ENCODE measurements around the gene ALKBH5. TPM values are rescaled to one million over a fixed set of nuclear protein-coding genes. Genes with fewer than 3 reads are reported as not detected.
A peak's percentile ranks its signal among the peaks of the same experiment; 100 is the strongest.

ALKBH5 gene
- total RNA-seq, 4 donors from 2014 or later: 66.5 to 136 (median 98.5) TPM

- no peak for TF ChIP-seq CTCF (IDR thresholded peaks at IDR 0.05)
- TF ChIP-seq POLR2A (IDR thresholded peaks at IDR 0.05): no peak
- Histone ChIP-seq H3K36me3 (no peaks in the 10 kb centered on the region), H3K27ac (no peak overlapping the region), H3K4me3 (no peak overlapping the region), H3K9me3 (no peaks in the 10 kb centered on the region), H3K4me1 (no peaks in the 10 kb centered on the region), H3K27me3 (no peaks in the 10 kb centered on the region)
- intact Hi-C loops (cut with DNase I; ENCODE audit: low total_unique reads): loop anchor here (5.0 kb wide), 1 partner anchor 77 kb away; no protein-coding TSS in a partner anchor
- no peak for DNase-seq
Measured at GRCh38 chr17:18139949-18140348, 43.7 kb upstream of the ALKBH5 start.

DNA sequence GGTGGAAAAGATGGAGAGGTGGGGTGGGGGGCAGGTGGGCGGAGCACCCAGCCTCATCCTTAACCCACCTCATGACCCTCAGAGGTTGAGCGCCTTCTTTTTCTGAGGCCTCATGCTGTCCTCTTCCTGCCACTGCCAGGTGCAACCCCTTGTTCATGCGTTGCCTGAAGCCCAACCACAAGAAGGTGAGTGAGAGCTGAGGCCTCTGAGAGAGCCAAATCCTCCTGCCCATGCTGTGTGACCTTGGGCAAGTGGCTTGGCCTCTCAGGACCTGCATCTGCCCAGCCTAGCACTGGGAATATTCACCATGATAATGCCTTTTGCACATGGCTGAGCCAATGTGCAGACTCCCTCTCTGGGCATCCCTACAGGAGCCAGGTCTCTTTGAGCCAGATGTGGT lies 43.0 kb upstream of the ALKBH5 start:
- no peak for DNase-seq
- no peaks in the 10 kb centered on the region for H3K27me3 ChIP-seq
- intact Hi-C loops (cut with DNase I; ENCODE audit: low total_unique reads): loop anchor here (5.0 kb wide), 1 partner anchor 77 kb away; no protein-coding TSS in a partner anchor
- no peaks in the 10 kb centered on the region for H3K36me3 ChIP-seq
- H3K27ac ChIP-seq: no peak overlapping the region
- no peak overlapping the region for H3K4me3 ChIP-seq
- no peaks in the 10 kb centered on the region for H3K4me1 ChIP-seq
- TF ChIP-seq POLR2A (IDR thresholded peaks at IDR 0.05) (no peak), CTCF (IDR thresholded peaks at IDR 0.05) (no peak)
- no peaks in the 10 kb centered on the region for H3K9me3 ChIP-seq

DNA sequence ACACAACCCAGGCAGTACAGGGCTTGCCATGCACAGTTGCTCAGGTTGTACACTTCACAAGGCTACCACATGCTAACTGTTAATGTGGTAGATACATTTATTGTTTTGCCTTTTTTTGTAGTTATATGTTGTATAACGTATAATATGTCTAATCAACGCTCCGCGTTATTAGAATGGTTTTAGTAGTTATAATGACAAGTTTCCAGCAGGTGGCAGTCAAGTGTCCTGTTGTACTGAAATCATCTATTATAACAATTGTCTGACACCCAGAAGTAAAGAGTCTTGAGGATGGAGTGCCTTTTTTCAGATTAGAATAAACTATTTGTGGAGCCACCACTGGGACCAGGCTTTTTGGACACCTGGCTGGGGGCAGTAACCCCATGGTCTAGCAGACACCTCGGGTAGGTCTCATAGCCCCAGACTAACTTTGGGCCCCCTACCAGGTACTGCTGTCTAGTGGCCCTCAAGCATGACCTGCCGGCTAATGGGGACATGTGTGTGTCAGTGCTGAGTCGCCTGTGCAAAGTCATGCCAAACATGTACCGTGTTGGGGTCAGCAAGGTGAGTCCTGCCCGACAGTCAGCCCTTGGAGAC lies 42.3 kb upstream of the ALKBH5 start:
- DNase-seq: peak in 1 of 2 donors; percentile 47
- H3K27ac ChIP-seq: no peak overlapping the region
- intact Hi-C loops (cut with DNase I; ENCODE audit: low total_unique reads): loop anchor here (5.0 kb wide), 1 partner anchor 76 kb away; no protein-coding TSS in a partner anchor
- no peaks in the 10 kb centered on the region for H3K9me3 ChIP-seq
- H3K36me3 ChIP-seq: no peaks in the 10 kb centered on the region
- H3K27me3 ChIP-seq: no peaks in the 10 kb centered on the region
- no peaks in the 10 kb centered on the region for H3K4me1 ChIP-seq
- no peak for TF ChIP-seq POLR2A (IDR thresholded peaks at IDR 0.05)
- peak; percentile 60 to 83 (median 68) for TF ChIP-seq CTCF (IDR thresholded peaks at IDR 0.05)
- no peak overlapping the region for H3K4me3 ChIP-seq

GRCh38 chr17:18142417-18142816 lies 41.2 kb upstream of the ALKBH5 start:
- intact Hi-C loops (cut with DNase I; ENCODE audit: low total_unique reads): loop anchor here (5.0 kb wide), 1 partner anchor 75 kb away; no protein-coding TSS in a partner anchor
- DNase-seq: no peak
- Histone ChIP-seq H3K4me3 (no peak overlapping the region), H3K27ac (no peak overlapping the region), H3K27me3 (no peaks in the 10 kb centered on the region), H3K9me3 (no peaks in the 10 kb centered on the region), H3K36me3 (no peaks in the 10 kb centered on the region), H3K4me1 (no peaks in the 10 kb centered on the region)
- TF ChIP-seq POLR2A (IDR thresholded peaks at IDR 0.05) (no peak), CTCF (IDR thresholded peaks at IDR 0.05) (no peak)

DNA sequence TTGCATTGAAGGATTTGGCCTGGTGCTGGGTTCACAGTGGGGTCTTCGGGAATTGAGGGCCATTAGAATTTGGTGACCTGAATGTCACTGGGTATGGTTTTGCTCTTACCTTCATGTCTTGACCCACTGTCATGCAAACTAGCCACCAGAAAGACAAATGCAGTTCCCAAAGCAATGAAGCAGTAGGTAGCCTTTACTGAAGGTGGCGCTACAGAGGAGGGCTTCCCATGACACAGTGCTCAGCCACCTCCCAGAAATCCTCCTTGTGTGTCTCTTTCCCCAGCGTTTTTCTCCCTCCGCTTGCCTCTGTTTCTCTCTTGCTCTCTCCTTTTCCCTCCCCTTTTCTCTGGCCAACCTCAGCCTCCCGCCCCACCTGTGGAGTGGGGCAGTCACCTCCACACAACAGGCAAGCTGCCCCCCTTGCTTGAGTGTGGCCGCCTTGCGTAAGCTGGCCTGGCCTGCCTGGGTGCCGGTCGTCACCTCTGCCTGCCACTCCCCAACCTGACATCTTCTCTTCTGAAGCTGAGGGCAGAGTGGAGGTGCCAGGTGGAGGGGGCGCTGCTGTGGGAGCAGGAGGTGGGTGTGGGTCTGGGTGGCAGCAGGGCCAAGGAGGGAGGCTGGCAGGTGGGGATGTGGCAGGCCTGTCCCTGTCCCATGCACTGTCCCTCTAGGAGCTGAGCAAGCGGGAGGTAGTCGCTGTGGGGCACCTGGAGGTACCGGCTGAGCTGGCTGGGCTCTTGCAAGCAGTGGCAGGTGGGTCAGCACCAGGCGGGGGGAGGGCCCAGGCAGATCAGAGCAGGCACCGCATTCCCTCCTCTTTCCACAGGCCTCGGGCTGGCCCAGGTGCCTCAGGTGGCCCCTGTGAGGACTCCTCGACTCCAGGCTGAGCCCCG lies 40.3 kb upstream of the ALKBH5 start:
- Histone ChIP-seq H3K4me3 (no peak overlapping the region), H3K36me3 (no peaks in the 10 kb centered on the region), H3K27me3 (no peaks in the 10 kb centered on the region), H3K27ac (no peak overlapping the region), H3K9me3 (no peaks in the 10 kb centered on the region), H3K4me1 (no peaks in the 10 kb centered on the region)
- DNase-seq: no peak
- intact Hi-C loops (cut with DNase I; ENCODE audit: low total_unique reads): loop anchor here (5.0 kb wide), 1 partner anchor 74 kb away; no protein-coding TSS in a partner anchor
- TF ChIP-seq CTCF (IDR thresholded peaks at IDR 0.05) (no peak), POLR2A (IDR thresholded peaks at IDR 0.05) (no peak)
